SW480 (cell line): ENCODE data around the gene NPM3.

Experiments used
- DNase-seq: peaks from one replicate; pipeline ENCODE4 v3.0.0-alpha.2; 2016; ENCODE audit warnings: low spot score

NPM3 gene

DNA sequence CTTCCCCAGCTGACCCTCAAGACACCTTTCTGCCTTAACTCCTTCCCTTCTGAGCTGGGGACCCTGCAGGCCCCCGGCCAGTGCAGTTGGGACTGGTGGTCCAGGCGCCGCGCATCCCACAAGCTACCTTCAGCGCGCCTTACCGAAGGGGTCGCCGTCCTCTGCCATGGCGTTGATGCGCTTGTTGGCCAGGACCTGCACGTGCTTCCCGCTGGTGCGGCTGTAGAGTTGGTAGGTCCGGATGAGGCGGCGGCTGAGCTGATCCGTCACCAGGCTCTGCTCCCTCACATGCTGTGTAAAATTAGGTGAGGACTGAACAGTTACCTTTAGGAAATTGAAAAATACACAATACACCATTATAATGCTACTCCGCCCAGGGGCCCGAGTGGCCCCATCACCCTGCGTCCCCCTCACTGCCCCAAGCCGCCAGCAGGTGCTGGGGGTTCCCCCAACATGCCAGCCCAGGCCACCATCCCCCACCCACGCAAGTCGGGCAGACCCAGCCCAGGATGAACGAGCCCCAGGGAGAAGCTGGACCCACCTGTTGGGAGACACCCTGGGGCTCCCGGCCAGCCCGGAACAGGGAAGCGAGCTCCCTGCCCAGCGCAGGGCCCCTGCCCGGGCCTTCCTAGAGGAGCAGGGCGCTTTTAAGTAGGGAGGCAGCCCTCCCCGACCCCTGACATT, 8.5 kb downstream of the NPM3 start:
- no peak for DNase-seq

DNA sequence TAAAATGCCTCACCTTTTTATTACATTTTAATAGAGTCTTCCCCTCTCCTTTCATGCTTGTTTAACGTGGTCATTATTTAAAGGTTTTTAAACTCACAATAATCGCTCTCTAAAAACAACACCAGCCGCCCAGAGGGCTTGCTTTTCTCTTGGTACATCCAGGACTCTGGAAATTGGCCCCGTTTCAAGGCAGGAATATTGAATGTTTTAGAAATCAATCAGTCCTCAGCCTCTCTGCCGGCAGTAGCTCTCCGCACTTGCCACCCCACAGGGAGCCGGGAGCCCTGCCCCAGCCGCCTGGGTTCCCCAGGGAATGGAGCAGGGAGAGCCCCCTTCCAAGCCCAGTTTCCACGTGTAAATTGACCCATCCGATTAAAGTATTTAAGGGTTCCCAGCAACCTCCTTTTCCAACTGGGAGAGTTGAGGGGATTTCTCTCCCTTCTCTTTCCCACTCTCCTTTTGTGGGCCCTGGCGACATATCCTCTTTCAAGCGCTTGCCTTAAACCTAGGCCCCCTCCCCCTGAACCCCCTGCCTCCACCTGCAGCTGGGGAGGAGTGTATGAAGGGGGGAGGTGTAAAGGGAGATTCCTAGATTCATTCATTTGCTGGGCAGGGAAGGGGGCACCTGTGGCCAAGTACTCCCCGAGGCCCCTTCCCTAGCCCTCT, 9.2 kb downstream of the NPM3 start:
- no peak for DNase-seq

DNA sequence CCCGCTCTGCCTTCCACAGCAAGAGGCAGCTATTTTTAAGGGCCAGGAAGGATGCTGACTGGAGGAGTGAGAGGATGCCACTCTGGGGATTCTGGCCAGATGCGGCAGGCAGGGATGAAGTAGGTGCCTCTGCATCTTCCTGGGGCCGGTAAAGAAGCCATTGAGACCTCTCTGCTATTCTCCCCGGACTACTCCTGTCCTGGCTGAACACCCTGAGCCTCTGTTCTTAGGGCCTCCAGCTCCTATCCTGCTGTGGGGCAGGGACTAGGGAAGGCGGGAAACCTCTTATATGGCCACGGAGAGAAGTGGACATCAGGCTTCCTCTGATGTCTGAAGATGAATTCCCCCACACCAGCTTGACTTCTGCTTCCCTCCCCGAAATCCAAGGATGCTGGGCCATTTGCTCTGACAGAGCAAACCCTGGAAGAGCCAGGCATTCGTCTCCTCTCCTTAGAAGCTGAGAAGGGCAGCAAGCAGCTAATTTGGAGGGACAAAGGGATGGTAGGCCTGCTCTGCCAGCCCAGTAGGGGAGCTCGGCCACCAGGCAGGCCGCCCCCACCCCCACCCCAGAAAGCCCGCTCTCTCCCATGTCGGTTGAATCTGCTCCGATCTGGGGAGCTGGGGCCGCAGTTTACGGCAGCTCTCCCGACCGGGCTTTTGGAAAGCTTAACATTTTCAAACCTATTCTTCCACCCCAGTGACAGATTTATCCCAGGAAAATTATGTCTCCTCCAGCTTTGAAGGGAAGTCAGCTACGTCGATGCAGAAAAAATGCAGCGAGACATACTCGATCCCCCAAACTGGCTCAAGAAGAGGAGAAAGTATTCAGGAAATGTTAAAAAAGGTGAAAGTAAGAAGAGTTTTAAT, 10.1 kb downstream of the NPM3 start:
- no peak for DNase-seq

DNA sequence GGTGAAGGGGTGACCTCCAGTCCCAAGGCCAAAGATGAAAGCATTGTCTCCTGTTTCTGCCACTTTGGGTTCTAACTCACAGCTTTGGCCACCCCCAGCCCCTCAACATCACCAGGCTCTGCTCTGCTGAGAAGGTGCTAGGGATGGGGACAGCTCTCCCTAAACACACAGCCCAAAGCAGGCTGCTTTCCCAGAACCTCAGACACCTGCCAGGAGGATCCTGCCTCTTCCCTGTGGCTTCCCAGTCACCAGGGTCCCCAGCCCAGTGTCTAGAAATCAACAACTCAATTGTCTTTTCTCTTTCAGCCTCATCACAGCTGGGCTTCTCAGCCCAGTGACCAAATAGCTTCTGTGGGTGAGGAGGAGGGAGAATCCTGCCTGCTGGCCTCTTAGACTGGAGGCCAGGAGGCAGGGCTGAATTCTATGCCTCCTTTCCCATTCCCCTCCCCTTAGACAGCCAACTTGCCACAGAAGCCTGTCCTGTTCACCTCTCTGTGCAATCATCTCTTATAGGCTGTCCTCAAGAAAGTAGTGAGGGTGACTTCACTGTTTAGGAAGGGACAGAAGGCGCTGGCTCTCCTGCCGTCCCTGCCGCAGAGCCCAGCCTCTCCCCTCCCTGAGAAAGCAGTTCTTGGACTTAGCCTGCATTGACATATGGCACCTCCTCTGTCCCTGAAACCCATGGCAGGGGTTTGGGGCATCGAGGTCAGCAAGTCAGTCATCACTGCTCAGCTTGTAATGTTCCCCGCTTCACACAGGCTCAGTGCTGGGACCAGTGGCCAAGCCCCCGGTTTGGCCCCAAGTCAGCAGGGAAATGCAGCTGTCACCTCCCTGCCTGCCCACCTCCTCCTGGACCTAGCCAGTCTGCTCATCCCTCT, 11.0 kb downstream of the NPM3 start:
- no peak for DNase-seq

DNA sequence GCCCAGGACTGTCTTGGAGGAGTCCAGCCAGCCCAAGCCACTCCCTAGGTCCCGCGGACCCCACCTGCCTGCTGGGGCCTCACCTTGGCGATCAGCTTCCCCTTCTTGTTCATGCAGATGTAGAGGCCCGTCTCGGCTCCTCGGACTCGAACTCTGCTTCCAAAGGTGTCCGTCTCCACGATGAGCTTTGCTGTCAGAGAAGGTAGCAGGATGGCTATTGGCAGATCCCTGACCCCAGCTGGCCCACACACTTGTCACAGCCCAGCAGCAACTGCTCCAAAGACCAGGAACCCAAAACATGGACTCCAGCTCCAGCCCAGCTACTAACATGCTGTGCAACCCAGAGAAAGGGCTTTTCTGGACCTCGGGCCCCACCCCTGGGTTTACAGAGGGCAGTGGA, 11.9 kb downstream of the NPM3 start:
- no peak for DNase-seq

DNA sequence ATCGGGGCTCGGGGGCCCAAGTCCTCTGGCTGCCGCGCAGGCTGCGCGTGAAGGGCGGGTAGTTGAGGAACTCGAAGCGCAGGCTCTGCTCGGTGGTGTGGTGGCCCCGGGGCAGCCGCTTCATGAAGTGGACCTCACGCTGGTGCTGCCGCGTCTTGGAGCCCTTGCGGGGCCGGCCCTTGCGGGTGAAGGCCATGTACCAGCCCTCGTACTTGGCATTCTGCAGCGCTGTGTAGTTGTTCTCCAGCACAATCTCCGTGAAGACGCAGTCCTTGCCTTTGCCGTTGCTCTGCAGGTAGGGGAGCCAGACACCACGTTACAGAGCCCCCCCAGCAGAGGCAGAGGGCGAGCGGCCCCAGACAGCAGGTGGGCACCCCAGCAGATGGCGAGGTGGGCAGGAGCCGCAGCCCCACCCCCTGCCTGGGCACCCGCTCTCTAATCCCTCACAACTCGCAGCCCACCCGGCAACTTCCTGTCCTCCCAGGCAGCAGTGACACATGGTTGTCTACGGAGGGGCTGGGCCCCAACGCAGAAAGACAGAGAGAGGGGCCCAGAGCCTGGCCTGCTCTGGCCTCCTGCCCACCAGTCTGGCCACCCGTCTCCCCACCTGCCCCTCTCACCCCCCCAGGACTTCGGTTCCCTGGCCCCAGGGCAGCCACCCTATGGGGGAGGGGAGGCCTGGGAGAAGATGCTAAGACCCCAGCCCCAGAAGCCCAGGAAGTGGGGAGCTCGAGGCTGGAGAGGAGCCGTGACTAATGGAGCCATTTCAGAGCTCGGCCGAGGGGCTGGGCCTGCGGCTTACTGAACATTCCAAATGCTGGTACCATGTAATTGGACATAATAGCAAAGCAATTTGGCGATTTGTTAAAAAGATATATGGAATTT, 12.7 kb downstream of the NPM3 start:
- DNase-seq: no peak

DNA sequence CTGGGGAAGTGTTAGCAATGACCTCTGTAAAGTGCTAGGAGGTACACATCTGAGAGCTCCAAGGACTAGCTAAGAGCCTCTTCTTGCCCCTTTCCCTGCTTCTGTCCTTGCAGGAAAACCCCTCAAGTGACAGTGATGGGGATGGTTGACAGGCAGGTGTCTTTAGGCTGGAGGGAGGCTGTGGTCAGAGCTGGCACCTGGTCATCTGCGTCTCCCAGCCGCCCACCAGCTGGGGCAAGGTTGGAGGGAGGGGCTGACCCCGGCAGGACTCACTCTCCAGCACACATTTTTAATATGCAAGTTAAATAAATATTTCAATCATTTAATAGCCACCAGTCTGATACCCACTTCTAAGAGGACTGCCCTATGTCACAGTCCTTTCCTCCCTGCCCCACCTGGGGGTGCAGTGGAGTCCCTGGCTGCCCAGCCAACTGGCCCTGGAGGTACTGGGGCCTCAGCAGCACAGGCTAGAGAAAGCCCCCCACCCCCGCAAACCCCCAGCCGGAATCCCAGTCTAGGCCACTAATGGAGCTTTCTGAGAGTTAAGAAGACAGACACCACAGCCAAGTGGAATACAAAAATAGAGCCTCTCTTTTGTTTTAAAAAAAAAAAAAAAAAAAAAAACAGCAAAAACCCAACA, 13.6 kb downstream of the NPM3 start:
- DNase-seq: no peak

DNA sequence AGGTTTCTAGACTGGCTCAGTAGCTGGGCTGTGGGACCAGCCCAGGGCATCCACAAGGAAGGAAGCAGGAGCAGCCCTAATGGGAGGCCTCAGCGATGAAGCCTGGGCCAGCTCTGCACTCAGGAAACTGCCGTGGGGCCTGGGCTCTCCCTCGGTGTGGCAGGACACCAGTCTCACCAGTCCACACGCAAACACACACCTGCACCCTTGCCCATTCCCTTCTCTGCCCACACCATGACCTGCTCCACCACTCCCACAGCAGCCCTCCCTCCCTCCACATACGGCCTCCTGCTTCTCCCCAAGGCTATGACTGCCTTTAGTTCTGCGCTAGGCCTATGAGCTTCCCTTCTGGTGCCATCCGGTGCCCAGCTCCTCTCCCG, 14.5 kb downstream of the NPM3 start:
- no peak for DNase-seq

DNA sequence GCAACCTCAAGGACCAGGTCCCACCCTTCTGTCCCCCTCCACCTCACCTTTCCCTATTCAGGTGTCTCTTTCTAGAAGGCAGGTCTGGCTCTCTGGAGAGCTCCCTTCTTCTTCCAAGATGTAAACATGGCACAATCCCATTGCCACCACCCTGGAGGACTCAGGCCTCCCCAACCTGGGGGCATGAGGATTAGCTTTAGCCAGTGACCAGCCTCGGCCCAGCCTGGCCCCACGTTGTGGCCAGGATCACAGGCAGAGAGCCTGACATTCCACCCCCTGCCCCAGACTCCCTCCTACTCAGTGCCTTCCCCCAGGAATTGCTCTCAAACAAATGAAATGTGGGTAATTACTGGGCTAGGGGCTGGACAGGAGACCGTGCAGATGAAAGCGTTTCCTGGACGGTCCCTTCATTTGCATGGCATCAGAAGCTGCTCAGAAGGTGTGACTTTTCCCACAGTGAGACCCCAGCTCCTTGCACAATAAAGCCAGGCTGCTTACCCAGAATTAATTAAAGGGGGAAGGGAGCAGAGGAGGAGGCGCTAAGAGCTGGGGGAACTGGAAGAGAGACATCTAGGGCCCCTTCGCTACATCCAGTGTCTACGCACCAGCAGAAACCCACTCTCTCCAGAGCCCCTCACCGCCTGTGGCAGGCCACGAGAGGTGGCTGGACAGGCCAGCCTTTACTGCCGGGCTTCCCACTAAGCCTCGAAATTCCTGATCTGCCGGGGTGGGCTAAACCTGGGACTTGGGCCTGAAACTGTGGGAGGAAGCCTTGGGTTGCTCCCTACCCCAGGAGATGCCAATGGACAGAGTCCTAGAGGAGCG, 15.1 kb downstream of the NPM3 start:
- no peak for DNase-seq

DNA sequence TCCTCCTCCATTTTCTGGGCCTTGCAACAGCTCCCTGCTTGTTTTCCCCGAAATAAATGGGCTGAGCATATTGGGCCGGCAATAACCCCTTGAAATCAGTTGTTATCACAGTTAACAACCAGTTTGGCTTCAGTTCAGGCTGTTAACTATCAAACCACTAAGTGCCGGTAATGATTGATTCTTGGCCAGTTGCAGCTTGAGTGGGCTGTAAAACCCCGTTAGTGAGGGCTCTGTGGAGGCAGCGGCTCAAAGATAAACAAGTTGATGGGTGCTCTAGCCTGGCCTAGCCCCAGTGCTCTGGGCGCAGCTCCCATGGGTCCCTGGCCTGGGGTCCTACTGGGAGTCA, 15.7 kb downstream of the NPM3 start:
- no peak for DNase-seq

DNA sequence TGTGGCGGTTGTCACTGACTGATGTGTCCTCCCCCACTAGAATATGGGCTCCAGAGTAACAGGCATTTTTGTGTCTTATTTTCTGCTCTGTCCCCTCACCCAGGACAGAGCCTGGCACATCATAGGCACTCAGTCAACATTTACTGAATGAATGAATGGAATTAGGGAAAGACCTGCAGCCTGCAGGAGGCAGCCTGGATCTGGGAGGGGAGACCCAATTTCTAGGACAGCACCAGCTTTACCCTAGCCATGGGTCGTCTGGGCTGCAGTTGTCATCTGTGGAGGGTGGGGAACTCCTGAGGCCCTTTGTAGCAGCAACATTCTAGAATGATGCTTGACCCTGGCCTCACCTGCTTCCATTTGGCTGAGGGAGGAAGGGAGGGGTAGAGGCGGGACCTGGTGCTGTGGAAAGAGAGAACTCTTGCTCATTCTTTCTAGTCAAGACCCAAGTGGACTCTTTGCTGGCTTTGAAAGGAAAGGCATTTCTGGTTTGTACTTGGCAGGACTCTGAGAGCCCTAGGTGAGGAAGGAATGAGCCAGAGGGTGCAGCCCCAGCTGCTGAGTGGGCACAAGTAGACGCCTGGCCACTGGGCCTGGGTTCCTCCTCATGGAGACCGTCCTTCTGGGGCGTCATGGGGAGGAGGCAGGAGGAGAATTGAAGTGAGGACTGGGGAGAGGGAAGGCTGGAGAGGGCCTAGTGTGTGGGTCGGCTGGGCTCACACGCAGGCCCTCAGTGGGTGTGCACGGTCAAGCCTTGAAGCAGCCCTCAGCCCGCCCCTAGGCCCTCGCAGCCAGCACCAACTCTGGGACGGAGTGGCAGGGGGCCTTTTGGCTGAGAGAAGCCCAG, 16.3 kb downstream of the NPM3 start:
- no peak for DNase-seq

DNA sequence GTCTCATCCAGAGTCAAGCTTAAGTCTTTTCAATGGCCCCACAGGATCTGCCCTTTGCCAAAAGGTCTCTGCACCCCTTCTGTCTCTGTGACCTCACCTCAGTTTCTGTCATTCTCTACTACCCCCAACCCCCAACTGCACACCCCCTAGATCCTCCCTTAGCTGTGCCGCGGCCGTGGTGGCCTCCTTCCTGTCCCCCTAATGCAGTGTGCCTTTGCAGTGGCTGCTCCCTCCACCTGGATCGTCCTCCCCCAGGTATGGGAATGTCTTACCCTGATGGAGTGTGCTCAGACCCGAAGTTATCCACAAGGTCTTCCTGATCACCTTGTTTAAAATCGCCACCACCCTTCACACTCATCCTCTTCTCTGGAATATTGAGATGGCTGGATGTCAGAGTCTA, 16.9 kb downstream of the NPM3 start:
- DNase-seq: no peak

DNA sequence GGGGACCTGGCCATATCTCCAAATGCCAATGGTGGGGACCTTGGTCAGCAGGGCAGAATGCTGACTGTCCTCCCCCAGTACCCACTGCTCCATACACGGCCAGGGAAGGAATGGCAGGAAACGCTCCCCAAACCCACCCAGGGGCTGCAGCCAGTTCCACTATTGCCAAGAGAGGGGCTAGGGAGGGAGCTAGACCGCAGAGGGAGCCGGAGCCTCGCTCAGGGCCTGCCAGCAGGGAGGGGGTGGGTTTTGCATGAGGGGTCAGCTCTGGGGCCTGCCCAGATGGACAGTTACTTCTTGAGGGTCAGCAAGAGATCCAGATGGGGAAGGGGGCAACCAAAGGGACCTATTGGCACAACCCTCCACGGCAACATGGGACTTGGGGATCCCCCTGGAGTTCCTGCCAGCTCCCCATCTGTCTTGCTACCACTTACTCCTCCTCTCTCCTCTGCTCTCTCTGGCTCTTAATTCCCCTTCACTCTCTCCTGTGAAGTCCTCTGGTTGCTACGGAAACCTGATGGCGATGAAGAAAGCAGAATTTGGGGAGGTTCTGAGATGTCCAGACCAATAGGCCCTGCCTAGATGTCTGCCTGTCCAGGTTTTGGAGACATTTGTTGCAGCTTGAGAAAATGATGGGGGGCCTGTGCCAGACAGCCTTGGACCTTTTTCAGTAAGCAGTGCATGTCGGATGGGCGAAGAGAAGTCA, 20.0 kb downstream of the NPM3 start:
- DNase-seq: no peak

DNA sequence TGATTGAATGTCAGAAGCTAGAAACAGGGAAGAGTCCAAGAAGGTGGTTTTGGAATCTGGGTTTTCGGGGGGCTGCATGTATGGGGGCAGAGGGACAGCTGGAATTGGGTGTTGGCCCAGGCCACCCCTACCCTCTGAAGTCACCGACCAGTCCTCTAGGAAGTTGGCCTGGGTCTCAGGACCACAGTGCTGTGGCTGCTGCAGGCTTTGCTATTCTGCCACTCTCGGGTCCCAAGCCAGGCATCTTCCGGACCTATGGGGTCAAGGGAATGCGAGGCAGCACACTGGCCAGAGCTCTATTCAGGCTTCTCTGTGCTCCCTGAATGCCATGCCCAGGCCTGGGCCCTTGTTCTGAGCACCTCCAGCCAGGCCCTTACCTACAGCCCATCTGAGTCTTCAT, 20.5 kb downstream of the NPM3 start:
- no peak for DNase-seq

DNA sequence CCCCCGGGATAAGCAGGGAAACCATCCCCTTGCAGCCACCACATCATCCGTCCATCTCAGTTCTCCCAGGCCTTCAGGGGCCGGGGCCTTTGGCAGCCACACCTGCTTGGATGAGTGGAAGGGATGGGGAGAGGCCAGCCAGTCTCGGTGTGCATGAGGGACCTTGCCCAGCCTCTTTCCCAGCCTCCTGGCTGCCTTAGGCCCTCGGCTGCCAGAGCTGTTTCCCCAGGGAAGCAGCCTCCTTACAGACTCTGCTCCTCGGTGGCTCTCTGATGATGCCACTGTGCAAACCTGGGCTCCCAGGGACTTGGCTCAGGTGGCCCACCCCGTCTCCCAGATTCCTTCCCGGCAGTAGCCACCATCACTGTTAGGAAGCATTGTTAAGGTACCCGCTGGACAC, 22.0 kb downstream of the NPM3 start:
- no peak for DNase-seq

DNA sequence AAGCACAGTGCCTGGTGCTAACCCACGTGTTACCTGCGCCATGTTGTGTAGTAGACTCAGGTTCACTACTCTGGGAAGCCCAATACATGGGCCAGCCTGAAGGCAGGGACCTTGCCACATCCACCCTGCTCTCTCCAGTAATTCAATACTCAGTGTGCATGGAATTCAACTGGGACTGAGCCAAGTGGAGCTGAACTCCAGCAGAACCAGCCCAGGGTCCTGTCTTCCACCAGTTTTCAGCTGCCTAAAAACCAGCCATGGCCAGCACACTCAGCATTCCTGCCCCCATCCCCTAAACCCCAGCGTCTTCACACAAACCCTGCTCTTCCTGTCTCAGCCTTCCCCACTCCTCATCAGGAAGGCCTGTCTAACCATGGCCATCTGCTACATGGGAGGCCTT, 22.7 kb downstream of the NPM3 start:
- no peak for DNase-seq

DNA sequence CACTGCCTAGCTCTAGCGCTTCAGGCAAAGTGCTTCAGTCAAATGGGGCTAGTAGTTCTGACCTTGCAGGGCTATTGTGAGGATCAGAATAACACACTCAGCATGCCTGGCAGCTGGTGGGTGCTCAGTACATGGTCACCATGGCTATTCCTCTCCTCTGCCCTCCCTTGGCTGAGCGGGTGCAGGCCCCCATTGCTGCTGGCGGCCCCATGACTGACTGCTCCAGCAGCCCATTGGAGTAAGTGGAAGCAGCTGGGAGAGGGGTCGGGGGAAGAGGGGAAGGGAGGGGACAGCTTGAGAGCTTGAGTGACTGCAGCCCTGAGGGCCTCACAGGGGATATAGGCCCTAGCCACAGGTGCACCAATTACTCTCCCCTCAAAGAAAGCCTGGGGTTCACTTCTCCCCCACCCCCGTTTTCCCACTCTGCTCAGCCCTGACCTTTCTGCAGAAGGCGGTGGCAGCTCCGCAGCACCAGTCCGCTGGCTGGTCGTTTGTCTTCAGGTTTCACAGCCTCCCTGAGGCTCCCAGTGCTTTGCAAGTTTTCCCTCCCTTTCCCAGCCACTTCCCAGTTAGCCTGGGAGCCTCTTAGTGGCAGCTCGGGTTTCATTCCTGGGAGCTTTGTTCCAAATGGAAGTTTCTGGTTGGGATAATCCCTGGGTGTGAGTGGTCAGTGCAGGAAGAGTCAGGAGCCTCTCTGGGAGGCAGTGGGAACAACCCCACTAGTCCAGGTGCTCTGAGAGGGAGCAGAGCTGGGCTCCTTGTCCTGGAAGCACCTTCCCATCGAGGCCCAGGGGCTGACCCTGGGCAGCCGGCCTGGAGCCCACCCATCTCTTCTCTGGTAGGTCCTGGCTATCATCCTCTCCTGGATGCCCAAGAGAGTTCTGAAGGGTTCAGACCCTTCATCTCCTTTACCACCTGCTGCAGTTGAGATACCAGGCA, 23.7 kb downstream of the NPM3 start:
- no peak for DNase-seq
